Liver (tissue), 9 donors: ENCODE measurements around the gene ERMAP. TPM values are rescaled to one million over a fixed set of nuclear protein-coding genes. Genes with fewer than 3 reads are reported as not detected.

ENCODE experiments used
- DNase-seq: peaks from one replicate; pipeline ENCODE4 v3.0.0-alpha.2; 2017; ENCODE audit warnings: low spot score
- H3K27ac ChIP-seq, 2 donors: one replicate each; pipeline ENCODE4 v1.7.0; 2013; ENCODE audit warnings: inconsistent platforms in 2 of 2, low read length in 2 of 2, control low read depth in 1 of 2, low read depth in 1 of 2, mild to moderate bottlenecking in 1 of 2
- H3K27me3 ChIP-seq, 4 donors: one replicate each; pipeline versions ENCODE4 v1.6.1 to v1.7.0; 2013; ENCODE audit warnings: low read length in 3 of 4, inconsistent platforms in 1 of 4, mild to moderate bottlenecking in 1 of 4, moderate library complexity in 1 of 4; ENCODE audit not compliant: control insufficient read depth in 4 of 4, insufficient read depth in 4 of 4
- H3K36me3 ChIP-seq, 4 donors: one replicate each; pipeline versions ENCODE4 v1.6.1 to v1.7.0; 2013; ENCODE audit warnings: low read length in 3 of 4, mild to moderate bottlenecking in 3 of 4, low read depth in 1 of 4, moderate library complexity in 1 of 4; ENCODE audit not compliant: control insufficient read depth in 4 of 4, insufficient read depth in 3 of 4
- H3K4me1 ChIP-seq, 4 donors: one replicate each; pipeline versions ENCODE4 v1.6.1 to v1.7.0; 2013; ENCODE audit warnings: low read length in 3 of 4, mild to moderate bottlenecking in 3 of 4, moderate library complexity in 1 of 4; ENCODE audit not compliant: control insufficient read depth in 4 of 4, insufficient read depth in 4 of 4
- H3K4me3 ChIP-seq, 3 donors: one replicate each; pipeline versions ENCODE4 v1.6.1 to v1.7.0; 2013; ENCODE audit warnings: low read length in 3 of 3, control low read depth in 1 of 3, low read depth in 1 of 3, mild to moderate bottlenecking in 1 of 3
- H3K9ac ChIP-seq, 2 donors: one replicate each; pipeline ENCODE4 v1.7.0; 2013; ENCODE audit warnings: low read length in 2 of 2, mild to moderate bottlenecking in 2 of 2, moderate library complexity in 2 of 2, control low read depth in 1 of 2, low read depth in 1 of 2
- H3K9me3 ChIP-seq, 4 donors: one replicate each; pipeline versions ENCODE4 v1.6.1 to v1.7.0; 2013; ENCODE audit warnings: low read length in 3 of 4; ENCODE audit not compliant: control insufficient read depth in 4 of 4
- HNF4A ChIP-seq, 2 donors: conservative IDR thresholded peaks; 2 replicates each; pipeline ENCODE4 v1.6.1; 2016; ENCODE audit warnings: antibody characterized with exemption in 2 of 2, mild to moderate bottlenecking in 2 of 2
- HNF4G ChIP-seq: IDR thresholded peaks from 2 replicates; pipeline ENCODE4 v1.6.1; 2016; ENCODE audit warnings: antibody characterized with exemption
- NR2F2 ChIP-seq: IDR thresholded peaks from 2 replicates; pipeline ENCODE4 v1.6.1; 2016; ENCODE audit warnings: antibody characterized with exemption
- RAD21 ChIP-seq, 2 donors: IDR thresholded peaks; 2 replicates each; pipeline ENCODE4 v1.6.1; 2016; ENCODE audit warnings: antibody characterized with exemption in 2 of 2, mild to moderate bottlenecking in 2 of 2
- SP1 ChIP-seq: IDR thresholded peaks from 2 replicates; pipeline ENCODE4 v1.6.1; 2018; ENCODE audit warnings: antibody characterized with exemption, mild to moderate bottlenecking
- TAF1 ChIP-seq: conservative IDR thresholded peaks from 2 replicates; pipeline ENCODE4 v1.6.1; 2016; ENCODE audit warnings: antibody characterized with exemption, mild to moderate bottlenecking
- YY1 ChIP-seq: IDR thresholded peaks from 2 replicates; pipeline ENCODE4 v1.6.1; 2016; ENCODE audit warnings: antibody characterized with exemption, mild to moderate bottlenecking
- WGBS: extraction: QIAGEN DNeasy Blood & Tissue Kit; methylation state at CpG from one replicate; pipeline ENCODE4 v1.1.7; 2013; 5-methylcytosine and 5-hydroxymethylcytosine counted together
- polyA plus RNA-seq, 2 donors: library from polyadenylated mRNA; stranded (reverse) in 1 of 2; unstranded in 1 of 2; fragments of 200-250 nt in 1 of 2; fragments of >200 nt in 1 of 2; fragmentation: Nextera tagmentation in 1 of 2; extraction: Ambion mirVana in 1 of 2; gene quantifications; one replicate each; pipeline versions ENCODE4 v1.2.1 to v1.2.3, GENCODE V29; 2013 to 2015
- total RNA-seq, 2 donors: library from RNA; depleted of rRNA; stranded (reverse); fragments of >200 nt; gene quantifications; one replicate each; pipeline ENCODE4 v1.2.3, GENCODE V29; 2014
- TF ChIP-seq, protein P1 (sequence below): IDR thresholded peaks from 2 replicates; pipeline ENCODE4 v1.6.1; 2016; ENCODE audit warnings: antibody characterized with exemption
- TF ChIP-seq, protein P2 (sequence below): fragments of 150-350 bp; IDR thresholded peaks from 2 replicates; pipeline ENCODE4 v1.5.1; 2017; ENCODE audit warnings: improper control_type of control experiment, low read depth, low read length; ENCODE audit not compliant: missing input control
- TF ChIP-seq, protein P3 (sequence below): IDR thresholded peaks from 2 replicates; pipeline ENCODE4 v1.6.1; 2016; ENCODE audit warnings: antibody characterized with exemption
- TF ChIP-seq, protein P4 (sequence below): IDR thresholded peaks from 2 replicates; pipeline ENCODE4 v1.6.1; 2016; ENCODE audit warnings: antibody characterized with exemption, mild to moderate bottlenecking
- donor health status: healthy.
- donor health status: healthy.
- donor health status: healthy.
- donor health status: healthy.
- donor health status: healthy.

The ERMAP gene
- total and polyA plus RNA-seq, 4 donors = 3.9 to 96.9 (median 9.0) TPM

DNA sequence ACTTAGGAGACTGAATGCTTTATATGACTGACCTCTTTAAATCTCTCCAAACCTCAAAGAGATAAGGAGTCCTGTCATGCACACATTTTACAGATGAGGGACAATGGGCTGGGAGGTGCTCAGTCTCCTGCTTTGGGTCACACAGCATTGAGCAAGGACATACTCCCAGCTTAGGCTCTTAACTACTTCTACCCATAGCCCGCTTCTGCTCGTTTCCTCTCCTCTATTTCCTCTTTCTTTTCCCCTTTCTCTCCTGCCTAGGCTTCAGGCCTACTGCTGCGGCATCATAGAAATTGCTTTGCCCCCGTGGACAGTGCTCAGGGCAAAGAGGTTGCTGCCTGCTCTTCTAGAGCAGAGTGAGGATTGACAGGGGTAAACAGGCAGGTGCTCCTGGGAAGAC lies 17.1 kb downstream of the ERMAP start:
- Histone ChIP-seq H3K4me3 (no peak overlapping the region), H3K9ac (no peak overlapping the region), H3K36me3 (peaks cover 2 to 18% (median 7%) of the 10 kb centered on the region in 4 donors), H3K4me1 (no peaks in the 10 kb centered on the region), H3K27me3 (no peaks in the 10 kb centered on the region), H3K9me3 (no peaks in the 10 kb centered on the region), H3K27ac (no peak overlapping the region)
- 85% methylated on average over 4 of the region's 4 CpGs for WGBS
- DNase-seq = no peak
- no peak for TF ChIP-seq RAD21 (IDR thresholded peaks at IDR 0.05)
- TF ChIP-seq YY1 = no peak
- TF ChIP-seq, protein P1, sequence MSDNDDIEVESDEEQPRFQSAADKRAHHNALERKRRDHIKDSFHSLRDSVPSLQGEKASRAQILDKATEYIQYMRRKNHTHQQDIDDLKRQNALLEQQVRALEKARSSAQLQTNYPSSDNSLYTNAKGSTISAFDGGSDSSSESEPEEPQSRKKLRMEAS = no peak
- TF ChIP-seq, protein P2, sequence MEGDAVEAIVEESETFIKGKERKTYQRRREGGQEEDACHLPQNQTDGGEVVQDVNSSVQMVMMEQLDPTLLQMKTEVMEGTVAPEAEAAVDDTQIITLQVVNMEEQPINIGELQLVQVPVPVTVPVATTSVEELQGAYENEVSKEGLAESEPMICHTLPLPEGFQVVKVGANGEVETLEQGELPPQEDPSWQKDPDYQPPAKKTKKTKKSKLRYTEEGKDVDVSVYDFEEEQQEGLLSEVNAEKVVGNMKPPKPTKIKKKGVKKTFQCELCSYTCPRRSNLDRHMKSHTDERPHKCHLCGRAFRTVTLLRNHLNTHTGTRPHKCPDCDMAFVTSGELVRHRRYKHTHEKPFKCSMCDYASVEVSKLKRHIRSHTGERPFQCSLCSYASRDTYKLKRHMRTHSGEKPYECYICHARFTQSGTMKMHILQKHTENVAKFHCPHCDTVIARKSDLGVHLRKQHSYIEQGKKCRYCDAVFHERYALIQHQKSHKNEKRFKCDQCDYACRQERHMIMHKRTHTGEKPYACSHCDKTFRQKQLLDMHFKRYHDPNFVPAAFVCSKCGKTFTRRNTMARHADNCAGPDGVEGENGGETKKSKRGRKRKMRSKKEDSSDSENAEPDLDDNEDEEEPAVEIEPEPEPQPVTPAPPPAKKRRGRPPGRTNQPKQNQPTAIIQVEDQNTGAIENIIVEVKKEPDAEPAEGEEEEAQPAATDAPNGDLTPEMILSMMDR = no peak
- no peak for TF ChIP-seq TAF1

DNA sequence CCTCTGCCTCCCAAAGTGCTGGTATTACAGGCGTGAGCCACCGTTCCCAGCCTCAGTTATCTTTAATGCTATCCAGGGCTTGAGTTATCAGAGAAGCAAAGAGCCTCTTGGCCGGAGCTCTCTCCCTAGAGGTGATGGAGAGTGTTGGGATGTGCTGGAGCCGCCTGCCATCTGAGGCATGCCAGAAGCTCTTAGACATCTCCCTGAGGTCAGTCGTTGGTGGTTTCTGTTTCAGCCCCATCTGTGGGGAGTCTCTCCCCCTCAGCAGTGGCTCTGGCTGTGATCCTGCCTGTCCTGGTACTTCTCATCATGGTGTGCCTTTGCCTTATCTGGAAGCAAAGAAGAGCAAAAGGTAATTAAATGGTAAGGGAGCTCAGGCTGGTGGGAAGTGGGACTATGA lies 17.9 kb downstream of the ERMAP start:
- Histone ChIP-seq H3K9ac (no peak overlapping the region), H3K9me3 (no peaks in the 10 kb centered on the region), H3K4me3 (no peak overlapping the region), H3K27ac (no peak overlapping the region), H3K27me3 (no peaks in the 10 kb centered on the region), H3K4me1 (no peaks in the 10 kb centered on the region), H3K36me3 (peaks cover 0 to 17% (median 5%) of the 10 kb centered on the region in 4 donors)
- DNase-seq = no peak
- WGBS = 93% methylated on average over 5 of the region's 5 CpGs
- TF ChIP-seq, protein P1 = no peak
- TF ChIP-seq, protein P3, sequence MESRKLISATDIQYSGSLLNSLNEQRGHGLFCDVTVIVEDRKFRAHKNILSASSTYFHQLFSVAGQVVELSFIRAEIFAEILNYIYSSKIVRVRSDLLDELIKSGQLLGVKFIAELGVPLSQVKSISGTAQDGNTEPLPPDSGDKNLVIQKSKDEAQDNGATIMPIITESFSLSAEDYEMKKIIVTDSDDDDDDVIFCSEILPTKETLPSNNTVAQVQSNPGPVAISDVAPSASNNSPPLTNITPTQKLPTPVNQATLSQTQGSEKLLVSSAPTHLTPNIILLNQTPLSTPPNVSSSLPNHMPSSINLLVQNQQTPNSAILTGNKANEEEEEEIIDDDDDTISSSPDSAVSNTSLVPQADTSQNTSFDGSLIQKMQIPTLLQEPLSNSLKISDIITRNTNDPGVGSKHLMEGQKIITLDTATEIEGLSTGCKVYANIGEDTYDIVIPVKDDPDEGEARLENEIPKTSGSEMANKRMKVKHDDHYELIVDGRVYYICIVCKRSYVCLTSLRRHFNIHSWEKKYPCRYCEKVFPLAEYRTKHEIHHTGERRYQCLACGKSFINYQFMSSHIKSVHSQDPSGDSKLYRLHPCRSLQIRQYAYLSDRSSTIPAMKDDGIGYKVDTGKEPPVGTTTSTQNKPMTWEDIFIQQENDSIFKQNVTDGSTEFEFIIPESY = no peak
- TF ChIP-seq HNF4A (conservative IDR thresholded peaks at IDR 0.05) (no peak), TAF1 (no peak), NR2F2 (no peak), HNF4G (no peak), YY1 (no peak), SP1 (no peak), RAD21 (IDR thresholded peaks at IDR 0.05) (no peak)
- TF ChIP-seq, protein P4, sequence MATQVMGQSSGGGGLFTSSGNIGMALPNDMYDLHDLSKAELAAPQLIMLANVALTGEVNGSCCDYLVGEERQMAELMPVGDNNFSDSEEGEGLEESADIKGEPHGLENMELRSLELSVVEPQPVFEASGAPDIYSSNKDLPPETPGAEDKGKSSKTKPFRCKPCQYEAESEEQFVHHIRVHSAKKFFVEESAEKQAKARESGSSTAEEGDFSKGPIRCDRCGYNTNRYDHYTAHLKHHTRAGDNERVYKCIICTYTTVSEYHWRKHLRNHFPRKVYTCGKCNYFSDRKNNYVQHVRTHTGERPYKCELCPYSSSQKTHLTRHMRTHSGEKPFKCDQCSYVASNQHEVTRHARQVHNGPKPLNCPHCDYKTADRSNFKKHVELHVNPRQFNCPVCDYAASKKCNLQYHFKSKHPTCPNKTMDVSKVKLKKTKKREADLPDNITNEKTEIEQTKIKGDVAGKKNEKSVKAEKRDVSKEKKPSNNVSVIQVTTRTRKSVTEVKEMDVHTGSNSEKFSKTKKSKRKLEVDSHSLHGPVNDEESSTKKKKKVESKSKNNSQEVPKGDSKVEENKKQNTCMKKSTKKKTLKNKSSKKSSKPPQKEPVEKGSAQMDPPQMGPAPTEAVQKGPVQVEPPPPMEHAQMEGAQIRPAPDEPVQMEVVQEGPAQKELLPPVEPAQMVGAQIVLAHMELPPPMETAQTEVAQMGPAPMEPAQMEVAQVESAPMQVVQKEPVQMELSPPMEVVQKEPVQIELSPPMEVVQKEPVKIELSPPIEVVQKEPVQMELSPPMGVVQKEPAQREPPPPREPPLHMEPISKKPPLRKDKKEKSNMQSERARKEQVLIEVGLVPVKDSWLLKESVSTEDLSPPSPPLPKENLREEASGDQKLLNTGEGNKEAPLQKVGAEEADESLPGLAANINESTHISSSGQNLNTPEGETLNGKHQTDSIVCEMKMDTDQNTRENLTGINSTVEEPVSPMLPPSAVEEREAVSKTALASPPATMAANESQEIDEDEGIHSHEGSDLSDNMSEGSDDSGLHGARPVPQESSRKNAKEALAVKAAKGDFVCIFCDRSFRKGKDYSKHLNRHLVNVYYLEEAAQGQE = no peak
